HG03520 (cell line): ENCODE data around the gene STX16.

Source experiments
- ATAC-seq: cut with Tn5 transposase; IDR thresholded peaks from one replicate; pipeline ENCODE4 v1.9.1; 2021; ENCODE audit warnings: mild to moderate bottlenecking, moderate library complexity; ENCODE audit not compliant: unreplicated experiment

The STX16 gene

GRCh38 chr20:58651946-58652605 is 993 bp downstream of the STX16 start:
- ATAC-seq = peak; percentile 40

- ATAC-seq = no peak
These were observed 1.7 kb downstream of the STX16 start for GRCh38 chr20:58652606-58653294.

GRCh38 chr20:58654337-58654736 is 3.3 kb downstream of the STX16 start:
- no peak for ATAC-seq

- ATAC-seq = no peak
These were observed 4.4 kb downstream of the STX16 start for GRCh38 chr20:58655328-58656107.

GRCh38 chr20:58656831-58657230 is 5.7 kb downstream of the STX16 start:
- no peak for ATAC-seq

GRCh38 chr20:58657262-58657661 is 6.2 kb downstream of the STX16 start:
- ATAC-seq = no peak

GRCh38 chr20:58657986-58658385 is 6.9 kb downstream of the STX16 start:
- ATAC-seq = no peak

GRCh38 chr20:58658760-58659159 is 7.7 kb downstream of the STX16 start:
- ATAC-seq = no peak

GRCh38 chr20:58659841-58660240 is 8.8 kb downstream of the STX16 start:
- no peak for ATAC-seq

- ATAC-seq = no peak
These were observed 9.9 kb downstream of the STX16 start for GRCh38 chr20:58660855-58661597.

GRCh38 chr20:58661598-58662473 is 10.8 kb downstream of the STX16 start:
- ATAC-seq = no peak

- no peak for ATAC-seq
These were observed 13.2 kb downstream of the STX16 start for GRCh38 chr20:58664331-58664730.

GRCh38 chr20:58664883-58665282 is 13.8 kb downstream of the STX16 start:
- no peak for ATAC-seq

- no peak for ATAC-seq
These were observed 14.5 kb downstream of the STX16 start for GRCh38 chr20:58665606-58666005.

GRCh38 chr20:58666702-58667101 is 15.6 kb downstream of the STX16 start:
- ATAC-seq = no peak

- no peak for ATAC-seq
These were observed 16.9 kb downstream of the STX16 start for GRCh38 chr20:58667975-58668374.

GRCh38 chr20:58668901-58669286 is 17.8 kb downstream of the STX16 start:
- ATAC-seq = no peak

GRCh38 chr20:58669287-58670006 is 18.4 kb downstream of the STX16 start:
- no peak for ATAC-seq

- ATAC-seq = no peak
These were observed 19.0 kb downstream of the STX16 start for GRCh38 chr20:58670102-58670501.

GRCh38 chr20:58670659-58671058 is 19.6 kb downstream of the STX16 start:
- no peak for ATAC-seq
